Measurements from ENCODE around the gene IQCC.

The IQCC gene

DNA sequence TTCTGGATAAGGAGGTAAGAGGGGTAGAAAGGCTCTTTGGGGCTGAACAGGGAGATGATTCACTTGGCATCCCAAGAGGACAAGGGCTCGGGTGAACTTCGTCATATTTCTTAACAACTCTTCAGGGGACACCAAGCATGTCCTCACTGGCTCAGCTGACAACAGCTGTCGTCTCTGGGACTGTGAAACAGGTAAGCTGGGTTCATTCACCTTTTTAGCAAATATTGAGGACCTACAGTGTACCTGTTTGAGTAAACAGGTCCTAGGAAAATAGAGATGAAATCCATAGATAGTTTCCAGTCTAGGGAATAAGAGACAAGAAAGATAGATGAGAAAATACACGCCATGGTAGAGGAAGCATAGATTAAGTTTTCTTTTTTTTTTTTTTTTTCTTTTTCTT lies 18.8 kb downstream of the IQCC start:
- no peak for DNase-seq

DNA sequence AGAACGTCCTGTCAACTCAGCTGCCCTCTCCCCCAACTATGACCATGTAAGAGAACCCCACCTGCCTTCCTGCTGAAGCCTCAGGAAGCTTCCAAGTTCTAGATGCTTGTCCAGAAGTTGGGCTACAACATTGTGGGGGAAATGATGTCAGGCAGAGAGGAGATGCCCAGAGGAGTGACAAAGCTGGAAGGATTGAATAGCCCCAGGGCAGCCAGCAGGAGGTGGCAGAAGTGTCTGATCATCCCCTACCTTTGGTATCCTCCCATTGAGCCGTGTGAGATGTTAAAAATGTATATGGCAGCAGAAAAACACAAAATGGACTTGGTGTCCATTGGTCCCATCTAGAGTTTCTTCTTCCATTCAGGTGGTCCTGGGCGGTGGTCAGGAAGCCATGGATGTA lies 23.3 kb downstream of the IQCC start:
- DNase-seq: no peak

DNA sequence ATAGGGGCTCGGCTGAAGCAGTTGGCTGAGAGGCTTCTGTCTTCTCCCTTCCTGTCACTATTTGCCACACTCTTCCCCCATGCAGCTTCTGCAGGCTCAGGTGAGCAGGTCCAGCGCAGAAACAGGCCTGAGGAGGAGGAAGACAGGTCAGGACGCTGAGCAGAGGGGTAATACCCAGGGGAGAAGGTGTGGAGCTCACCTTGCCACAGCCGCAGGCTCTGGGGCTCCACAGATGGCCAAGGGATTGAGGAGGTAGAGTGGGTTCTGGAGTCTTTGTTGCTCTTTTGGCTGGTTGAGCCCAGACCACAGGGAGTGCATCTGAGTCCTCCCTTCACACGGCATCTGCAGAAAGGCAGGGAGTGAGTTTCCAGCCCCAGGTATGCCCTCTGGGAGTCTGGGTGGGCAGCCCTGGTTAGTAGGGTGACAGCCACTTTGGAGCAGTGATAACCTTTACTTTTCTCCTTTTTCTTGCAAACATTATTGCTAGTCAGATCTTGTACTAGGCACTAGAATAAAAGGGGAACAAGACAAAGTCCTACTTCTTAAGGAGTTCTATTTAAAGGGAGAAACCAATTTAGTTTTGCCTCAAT lies 26.5 kb downstream of the IQCC start:
- no peak for DNase-seq

DNA sequence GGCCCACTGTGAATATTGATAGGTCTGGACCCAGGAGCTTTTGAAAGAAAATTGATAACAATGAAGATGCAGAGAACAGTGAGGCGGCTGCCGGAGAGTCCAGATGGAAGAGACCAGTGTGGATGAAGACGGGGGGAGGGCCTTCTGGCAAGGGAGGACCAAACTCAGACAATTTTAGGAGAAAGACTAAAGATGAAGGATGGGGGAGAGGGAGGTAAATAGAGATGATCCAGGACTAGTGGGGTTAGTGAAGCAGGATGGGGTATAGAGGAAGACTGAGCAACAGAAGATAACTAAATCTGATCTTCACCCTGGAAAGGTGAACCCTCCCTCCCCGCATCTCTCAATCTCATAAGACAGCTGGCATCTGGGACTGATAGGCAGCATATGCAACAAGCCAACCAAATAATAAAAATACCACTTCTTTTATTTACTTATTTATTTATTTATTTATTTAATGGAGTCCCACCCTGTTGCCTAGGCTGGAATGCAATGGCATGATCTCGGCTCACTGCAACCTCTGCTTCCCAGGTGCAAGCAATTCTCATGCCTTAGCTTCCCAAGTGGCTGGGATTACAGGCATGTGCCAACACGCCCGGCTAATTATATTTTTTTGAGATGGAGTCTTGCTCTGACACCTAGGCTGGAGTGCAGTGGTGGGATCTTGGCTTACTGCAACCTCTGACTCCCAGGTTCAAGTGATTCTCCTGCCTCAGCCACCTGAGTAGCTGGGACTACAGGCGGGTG lies 27.3 kb downstream of the IQCC start:
- no peak for DNase-seq

DNA sequence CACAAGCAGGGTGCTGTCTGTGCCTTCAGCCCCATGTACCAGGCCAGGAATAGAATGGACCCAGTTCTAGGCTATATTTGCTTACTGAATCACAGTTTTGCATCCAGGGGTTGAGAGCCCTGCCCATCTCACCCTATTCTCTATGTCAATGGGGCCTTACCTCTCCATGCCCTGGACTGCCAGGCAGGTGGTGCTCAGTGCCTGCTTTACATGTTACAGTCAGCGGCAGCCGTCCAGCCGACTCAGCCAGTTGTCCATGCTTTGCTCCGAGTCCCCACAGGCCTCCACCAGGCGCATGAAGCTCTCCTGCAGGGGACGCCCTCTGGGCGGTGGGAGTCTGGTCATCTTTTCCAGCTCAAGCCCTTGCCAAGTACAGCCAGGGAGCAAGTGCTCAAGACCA lies 29.3 kb downstream of the IQCC start:
- DNase-seq: no peak

DNA sequence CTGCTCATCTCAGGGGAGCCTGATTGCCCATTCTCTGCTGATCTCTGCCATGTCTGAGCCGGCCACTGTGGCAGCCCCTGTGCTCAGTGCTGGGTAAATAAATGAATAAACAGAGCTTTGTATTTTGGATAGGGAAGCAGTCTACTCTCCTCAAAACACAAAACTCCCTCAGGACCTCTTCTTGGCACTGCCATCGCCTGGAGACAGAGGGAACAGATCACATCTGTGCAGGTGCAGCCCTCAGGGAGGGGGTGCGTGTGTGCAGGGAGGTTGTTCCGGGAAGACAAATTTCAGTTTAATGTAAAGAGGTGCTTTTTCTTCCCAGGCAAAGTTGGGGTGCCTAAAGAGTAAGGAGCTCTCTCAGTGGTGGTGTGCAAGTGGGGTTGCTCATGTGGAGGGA lies 33.9 kb downstream of the IQCC start:
- no peak for DNase-seq

DNA sequence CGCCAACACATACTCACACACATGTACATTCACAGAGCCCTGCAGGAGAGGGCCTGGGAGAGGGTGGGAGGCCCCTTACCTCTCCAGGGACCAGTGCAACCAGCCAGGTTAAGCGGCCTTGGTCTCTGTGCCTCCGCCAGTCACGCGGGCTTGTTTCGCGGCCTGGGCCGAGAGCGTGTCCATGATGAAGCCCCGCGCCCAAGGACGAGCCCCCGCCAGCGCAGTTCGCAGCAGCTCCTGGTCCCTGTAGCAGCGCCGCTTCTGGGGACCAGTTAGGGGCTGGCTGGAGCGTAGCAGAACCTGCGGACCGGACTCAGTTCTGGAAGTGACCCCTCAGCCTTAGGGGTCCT lies 34.3 kb downstream of the IQCC start:
- DNase-seq: no peak

DNA sequence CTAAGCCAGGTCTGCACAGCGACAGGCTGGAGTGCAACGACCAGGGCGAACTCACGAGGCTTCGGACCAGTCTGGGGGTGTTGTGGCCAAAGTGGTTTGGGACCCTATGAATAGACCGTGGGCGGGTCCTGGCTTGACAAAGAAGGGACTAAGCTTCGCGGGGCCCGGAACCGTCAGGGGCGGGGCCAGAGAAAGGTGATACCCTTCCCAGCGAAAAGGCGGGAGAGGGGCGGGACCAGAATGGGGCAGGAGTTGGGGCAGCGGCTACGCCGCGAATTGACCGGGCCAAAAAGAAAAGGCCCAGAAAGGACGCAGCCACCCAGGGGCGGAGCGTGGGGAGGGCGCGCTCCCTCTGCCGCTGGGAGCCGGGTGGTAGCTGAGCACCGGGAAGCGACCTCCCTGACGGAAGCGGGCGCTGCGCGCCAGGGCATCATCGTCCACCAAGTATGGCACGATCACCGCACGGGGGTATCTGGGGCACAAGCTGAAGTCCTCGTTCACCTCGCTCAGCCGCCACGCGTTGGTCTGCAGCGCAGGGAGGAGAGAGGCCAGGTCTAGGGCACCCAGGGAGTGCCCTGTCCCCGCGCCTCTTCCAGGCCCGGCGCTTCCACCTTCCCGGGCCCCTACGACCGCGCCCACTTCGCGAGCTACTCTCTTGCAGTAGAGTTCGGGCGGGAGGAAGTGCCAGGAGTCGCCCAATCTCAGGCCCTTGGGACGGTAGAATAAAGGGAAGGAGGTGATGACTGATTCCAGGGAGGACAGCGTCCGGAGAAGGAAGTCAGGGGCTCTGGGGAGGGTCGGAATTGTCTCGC lies 34.9 kb downstream of the IQCC start:
- DNase-seq: peak; percentile 62

DNA sequence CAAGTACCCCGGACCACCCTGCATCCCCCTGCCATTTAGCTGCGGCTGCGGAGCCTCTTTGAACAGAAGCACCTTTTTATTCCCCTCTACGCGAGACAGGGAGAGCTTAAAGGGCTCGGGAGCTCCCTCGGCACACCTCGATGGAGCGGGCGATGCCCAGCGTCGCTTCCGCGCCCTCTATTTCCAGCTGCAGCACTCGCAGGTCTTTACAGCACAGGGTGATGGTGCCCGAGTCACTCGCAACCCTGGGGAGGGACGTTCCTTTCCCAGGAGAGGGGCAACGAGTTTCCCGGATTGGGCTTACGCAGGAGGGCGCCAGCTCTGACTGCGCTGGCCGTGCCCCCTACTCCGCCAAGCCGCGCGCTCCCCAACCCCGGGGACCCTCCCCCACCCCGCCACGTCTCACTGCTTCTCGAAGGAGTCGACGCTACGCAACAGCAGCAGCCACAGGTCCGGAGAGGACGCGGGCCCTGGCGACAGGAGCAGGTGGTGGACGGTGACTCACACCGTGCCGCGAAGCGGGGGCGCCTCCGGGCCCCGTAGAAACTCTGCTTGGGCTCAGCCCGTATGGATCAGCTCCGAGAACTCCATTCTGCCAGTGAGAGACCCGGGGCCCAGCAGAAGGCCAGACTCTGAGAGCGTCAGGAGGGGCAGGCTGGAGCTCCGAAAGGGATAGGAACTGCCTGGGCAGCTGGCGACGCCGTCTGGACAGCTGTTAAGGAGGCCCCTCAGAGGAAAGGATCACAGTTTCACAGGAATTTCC lies 35.7 kb downstream of the IQCC start:
- DNase-seq: peak; percentile 44

DNA sequence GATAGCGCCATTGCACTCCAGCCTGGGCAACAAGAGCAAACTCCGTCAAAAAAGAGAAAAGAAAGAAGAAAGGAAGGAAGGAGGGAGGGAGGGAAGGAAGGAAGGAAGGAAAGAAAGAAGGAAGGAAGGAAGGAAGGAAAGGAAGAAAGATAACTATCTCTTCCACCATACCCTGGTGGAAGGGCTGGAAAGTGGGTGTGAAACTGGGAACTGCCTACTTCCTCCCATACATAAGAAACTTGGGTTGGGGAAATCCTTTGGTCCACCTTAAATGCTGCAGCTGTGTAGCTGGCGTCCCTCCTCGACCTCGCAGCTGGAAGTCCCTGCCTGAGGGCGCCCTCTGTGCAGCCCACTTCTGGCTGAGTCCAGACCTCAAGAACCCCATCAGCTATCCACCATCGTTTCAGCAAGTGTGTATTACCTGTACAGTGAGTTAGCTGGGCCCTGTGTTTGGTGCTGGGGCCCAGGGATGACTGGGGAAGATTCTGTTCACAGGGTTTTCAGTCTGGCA lies 36.9 kb downstream of the IQCC start:
- DNase-seq: peak; percentile 39

DNA sequence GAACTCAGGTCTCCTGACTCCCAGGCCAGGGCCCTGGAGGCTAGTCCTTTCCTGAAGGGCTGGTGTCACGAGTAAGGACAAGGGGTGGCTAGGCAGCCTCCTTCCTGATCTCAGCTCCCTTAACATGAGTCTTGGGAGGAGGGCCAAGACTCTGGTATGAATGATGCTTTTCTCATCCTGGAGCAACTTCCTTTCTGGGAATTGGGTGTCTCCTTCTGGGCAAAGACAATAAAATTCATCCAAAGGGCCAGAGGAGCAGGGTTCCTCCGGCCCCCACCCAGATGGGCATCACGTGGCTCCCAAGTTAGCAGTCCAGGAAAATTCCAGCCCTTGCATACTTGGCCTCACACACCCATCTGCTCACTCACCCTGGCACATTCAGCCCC lies 41.4 kb downstream of the IQCC start, which contains the start of gene FAM167B:
Gene FAM167B (plus strand): TSS at position 335 of the 386 bp plus-strand sequence. CDS start 200 bp downstream, outside the sequence.
- no peak for DNase-seq

DNA sequence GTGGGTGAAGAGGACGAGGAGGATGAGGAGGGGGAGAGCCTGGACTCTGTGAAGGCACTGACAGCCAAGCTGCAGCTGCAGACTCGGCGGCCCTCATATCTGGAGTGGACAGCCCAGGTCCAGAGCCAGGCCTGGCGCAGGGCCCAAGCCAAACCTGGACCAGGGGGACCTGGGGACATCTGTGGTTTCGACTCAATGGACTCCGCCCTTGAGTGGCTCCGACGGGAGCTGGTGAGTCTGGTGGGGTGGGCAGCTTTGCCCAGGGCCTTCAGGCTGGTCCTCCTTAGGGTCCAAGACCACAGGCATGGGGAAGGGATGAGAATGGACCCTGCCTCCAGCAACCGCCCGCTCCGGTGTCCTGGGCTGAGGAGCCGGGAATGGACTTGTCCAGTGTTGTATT lies 42.0 kb downstream of the IQCC start:
- DNase-seq: no peak

DNA sequence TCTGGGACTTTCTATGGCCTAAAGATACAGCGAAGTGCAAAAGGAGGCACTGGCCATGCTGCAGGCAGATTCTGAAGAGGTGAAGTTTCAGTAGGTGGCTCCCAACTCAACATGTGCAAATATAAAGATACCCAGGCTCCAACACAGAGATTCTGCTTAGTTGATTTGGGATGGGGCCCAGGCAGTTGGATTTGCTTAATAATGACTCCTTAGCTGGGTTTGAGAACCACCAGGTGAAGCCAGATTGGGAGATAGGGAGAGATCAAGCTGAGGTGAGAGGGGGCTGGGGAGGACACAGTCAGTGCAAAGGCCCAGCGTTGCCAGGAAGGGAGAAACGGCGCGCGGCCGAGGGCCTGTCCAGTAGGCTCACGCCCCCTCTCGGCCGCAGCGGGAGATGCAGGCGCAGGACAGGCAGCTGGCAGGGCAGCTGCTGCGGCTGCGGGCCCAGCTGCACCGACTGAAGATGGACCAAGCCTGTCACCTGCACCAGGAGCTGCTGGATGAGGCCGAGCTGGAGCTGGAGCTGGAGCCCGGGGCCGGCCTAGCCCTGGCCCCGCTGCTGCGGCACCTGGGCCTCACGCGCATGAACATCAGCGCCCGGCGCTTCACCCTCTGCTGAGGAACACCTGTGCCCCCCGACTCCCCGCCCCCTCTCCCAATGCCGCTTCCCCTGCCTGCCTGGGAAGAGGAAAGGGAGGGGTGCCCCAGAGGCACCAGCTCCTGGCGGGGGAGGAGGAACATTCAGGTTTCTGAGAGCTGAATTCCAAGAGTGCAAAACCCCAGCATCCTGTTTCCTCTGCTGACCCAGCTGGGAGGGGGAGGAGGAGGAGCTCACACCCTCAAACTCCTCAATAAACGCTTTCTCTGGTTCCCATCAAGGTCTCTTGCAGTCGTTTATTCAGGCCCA lies 42.8 kb downstream of the IQCC start:
- peak; percentile 85 for DNase-seq

DNA sequence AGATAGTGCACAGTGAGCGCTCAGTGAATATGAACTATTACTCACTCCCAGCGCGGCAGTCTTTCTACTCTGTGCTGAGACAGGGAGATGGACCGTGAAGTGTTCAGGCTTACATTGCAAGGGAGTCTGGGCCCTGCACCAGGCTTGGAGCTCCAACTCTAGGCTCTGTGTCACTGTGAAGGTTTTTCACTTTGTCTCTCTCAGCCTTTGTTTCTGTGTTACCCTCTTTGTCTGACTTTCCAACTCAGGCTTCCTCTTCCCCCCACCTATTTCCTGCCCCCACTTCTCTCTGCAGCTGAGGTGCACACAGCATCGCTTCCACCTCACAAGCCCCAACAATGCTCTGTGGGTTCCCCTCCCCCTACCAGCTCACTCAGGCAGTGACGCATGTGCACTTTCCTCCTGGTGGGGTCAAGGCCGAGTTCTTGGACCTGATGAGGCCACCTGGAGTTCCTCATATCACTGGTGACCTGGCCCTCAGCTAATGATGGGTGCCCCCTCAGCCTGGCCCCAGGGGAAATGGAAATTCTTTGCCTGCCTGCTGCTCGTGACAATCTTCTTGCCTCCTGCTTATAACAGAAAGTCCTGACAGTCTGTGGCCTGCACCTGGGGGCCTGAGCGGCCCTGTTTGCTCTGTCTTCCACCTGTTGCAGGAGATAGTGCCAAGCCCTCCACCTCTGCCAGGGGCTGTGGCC lies 44.5 kb downstream of the IQCC start:
- DNase-seq: peak; percentile 58

DNA sequence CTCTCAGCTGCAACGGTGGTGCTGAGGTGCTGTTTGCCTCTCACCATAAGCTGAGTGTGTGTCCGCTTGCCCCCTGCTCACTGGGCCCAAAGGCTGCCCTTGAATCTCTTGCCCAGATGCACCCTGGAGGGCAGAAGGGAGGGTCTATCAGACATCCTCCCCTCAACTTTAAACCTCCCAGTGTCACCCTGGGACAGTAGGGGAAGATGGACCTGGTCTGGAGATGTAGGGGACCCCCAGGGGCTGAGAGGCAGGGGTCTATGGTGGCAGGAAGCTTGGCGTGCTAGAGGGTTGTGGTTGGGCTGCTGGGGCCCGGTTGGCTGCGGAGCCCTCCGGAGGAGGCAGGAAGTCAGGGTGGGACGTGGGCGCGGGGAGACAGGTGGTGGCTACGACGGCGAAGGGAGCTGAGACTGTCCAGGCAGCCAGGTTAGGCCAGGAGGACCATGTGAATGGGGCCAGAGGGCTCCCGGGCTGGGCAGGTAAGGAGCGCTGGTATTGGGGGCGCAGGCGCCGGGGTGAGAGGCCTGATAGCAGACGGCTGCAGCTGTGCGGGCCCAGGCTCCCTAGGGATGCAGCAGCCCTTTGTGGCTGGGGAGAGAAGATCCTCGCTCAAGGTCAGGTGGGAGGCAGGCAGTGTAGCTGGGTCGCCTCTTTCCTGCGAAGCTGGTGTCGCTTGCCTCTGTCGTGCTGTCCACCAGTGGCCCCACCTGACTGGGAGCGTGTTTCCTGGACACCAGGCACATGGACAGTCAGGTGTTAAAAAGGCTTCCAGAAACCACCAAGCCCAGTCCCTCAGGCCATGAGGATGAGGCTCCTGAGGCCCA lies 45.6 kb downstream of the IQCC start, which contains the start of gene LCK:
Gene LCK (plus strand): TSS at position 373 of the 824 bp plus-strand sequence. CDS start 23,065 bp downstream, outside the sequence.
- no peak for DNase-seq

DNA sequence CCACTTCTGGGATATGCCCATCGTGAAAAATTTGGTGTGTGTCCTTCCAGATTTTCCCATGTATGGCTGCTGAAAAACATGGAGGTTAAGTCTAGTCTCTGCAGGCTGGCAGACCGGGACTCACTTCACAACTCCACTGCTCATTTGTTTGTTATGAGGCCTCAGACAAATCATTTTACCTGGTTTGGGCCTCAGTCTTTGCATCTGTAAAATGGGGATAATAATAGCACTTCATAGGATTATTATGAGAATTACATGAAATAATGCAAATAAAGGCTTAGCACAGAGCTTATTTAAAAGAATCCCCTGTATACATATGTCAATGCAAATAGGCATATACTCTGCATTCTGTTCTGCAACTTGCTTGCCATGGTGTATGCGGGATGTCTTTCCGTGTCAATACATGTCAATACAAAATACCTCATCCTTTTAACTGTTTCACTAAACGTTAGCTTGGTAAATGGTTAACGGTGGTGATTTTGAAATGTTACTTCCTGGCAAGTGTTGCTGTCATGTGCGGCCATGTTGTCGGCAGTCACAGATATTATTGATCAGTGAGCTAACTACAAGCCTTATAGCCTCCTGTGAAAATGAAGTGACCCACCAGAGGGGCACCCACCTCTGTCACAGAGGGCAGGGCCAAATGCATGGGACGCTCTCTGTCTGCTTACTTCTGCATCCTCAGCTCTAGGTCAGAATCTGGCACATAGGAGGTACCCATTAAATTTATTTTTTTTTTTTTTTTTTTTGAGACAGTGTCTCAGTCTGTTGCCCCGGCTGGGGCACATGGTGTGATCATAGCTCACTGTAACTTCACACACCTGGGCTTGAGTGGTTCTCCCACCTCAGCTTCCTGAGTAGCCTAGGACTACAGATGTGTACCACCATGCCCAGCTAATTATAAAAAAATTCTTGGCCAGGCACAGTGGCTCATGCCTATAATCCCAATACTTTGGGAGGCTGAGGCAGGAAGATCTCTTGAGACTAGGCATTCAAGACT lies 49.9 kb downstream of the IQCC start:
- no peak for DNase-seq

DNA sequence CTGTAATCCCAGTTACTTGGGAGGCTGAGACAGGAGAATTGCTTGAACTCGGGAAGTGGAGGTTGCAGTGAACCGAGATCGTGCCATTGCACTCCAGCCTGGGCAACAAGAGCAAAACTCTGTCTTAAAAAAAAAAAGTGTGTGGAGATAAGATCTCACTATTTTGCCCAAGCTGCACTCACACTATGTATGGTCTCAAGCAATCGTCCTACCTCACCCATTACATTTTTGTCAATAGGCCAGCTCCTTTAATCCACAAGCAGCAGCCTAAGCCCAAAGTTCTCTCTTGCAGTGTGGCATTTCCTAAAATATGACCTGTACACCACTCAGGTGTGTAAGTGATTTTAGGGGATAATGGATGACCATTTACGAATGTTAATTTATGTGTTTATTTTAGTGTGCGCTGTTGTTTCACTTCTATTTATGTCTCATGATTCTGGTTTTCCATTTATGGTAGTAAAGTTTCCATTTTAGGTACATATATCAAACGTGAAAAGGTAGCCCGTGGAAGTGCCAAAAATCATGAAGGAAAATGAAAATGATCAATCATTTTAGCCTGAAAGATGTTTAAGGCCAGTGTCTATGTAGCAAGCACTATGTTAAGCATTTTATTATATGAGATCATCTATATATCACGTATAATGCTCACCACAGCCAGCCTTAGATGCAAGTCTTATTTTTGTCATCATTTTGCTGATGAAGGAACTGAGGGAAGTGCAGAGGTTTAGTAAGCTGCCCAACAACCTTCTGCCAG lies 51.2 kb downstream of the IQCC start:
- DNase-seq: no peak

DNA sequence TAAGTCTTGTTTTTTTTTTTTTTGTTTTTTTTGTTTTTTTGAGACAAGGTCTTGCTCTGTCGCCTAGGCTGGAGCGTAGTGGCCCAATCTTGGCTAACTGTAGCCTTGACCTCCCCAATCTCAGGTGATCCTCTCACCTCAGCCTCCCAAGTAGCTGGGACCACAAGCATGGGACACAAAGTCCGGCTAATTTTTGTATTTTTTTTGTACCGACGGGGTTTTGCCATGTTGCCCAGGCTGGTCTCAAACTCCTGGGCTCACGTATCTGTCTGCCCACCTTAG lies 51.7 kb downstream of the IQCC start:
- no peak for DNase-seq
